Lower leg skin (tissue), 4 donors: ENCODE measurements around the gene CACNA1G. TPM values are rescaled to one million over a fixed set of nuclear protein-coding genes. Genes with fewer than 3 reads are reported as not detected.

Experiments used
- DNase-seq, 2 donors: peaks; one replicate each; pipeline ENCODE4 v3.0.0-alpha.2; 2019; ENCODE audit warnings: low spot score in 2 of 2
- H3K4me3 ChIP-seq: fragments of 200-600 bp; sonication (generic); 2 replicates; pipeline ENCODE4 v1.5.1; 2017; ENCODE audit warnings: mild to moderate bottlenecking, low read depth; ENCODE audit not compliant: poor library complexity, severe bottlenecking
- CTCF ChIP-seq, 3 donors: fragments of 450-650 bp; IDR thresholded peaks; one replicate each; pipeline ENCODE4 v1.5.1; 2016; ENCODE audit warnings: antibody characterized with exemption in 3 of 3, mild to moderate bottlenecking in 3 of 3, moderate library complexity in 2 of 3
- POLR2A ChIP-seq, 2 donors: fragments of 450-650 bp; IDR thresholded peaks; one replicate each; pipeline ENCODE4 v1.6.1; 2016 to 2017; ENCODE audit warnings: antibody characterized with exemption in 2 of 2, mild to moderate bottlenecking in 1 of 2, moderate library complexity in 1 of 2
- WGBS, 2 donors: methylation state at CpG; one replicate each; pipeline ENCODE4 v1.1.5; 2018; 5-methylcytosine and 5-hydroxymethylcytosine counted together
- intact Hi-C: fragments of 100-400 bp; cut with DNase I; formaldehyde crosslinking; loops from one replicate; pipeline ENCODE4 v1.15.0; 2023; ENCODE audit warnings: low total_unique reads
- total RNA-seq, 4 donors: library from RNA; depleted of rRNA; stranded (reverse); fragments of >200 nt; gene quantifications; one replicate each; pipeline ENCODE4 v1.1.0, GENCODE V29; 2016

The CACNA1G gene
- total RNA-seq, 4 donors from 2014 or later, result 1.3 to 3.1 (median 1.8) TPM

GRCh38 chr17:50613007-50613992 lies 52.8 kb downstream of the CACNA1G start:
- WGBS, 2 donors, result 66 to 68% methylated on average over 24 to 25 of the region's 26 CpGs
- H3K4me3 ChIP-seq, result no peak overlapping the region
- intact Hi-C loops, result no loop called here

GRCh38 chr17:50614471-50615051 lies 54.0 kb downstream of the CACNA1G start:
- H3K4me3 ChIP-seq, result no peak overlapping the region
- 63 to 71% methylated on average over 11 of the region's 11 CpGs for WGBS, 2 donors
- no peak for DNase-seq
- intact Hi-C loops, result no loop called here
- TF ChIP-seq POLR2A (IDR thresholded peaks at IDR 0.05) (no peak), CTCF (IDR thresholded peaks at IDR 0.05) (no peak)

More at GRCh38 chr17:50613007-50613992, 52.8 kb downstream of the CACNA1G start:
- no peak for DNase-seq
- no peak for TF ChIP-seq CTCF (IDR thresholded peaks at IDR 0.05)
- no peak for TF ChIP-seq POLR2A (IDR thresholded peaks at IDR 0.05)

DNA sequence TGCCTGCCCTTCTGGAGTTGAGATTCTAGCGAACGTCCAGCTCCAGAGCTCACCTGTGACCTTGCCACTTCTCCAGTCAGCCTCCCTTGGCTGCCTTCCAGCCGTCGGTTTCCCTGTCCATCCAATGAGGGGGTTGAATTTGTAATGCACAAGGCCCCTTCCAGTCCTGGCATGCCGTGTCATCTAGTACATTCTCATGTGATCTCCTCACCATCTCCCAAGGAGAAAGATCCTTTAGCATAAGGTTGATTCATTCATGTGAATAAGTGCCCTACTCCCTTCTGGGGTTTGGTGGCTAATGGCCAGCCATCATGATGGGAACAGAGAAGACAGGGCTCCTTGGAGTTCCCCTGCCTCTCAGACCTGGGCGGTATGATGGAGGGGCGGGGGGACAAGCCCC lies 55.3 kb downstream of the CACNA1G start:
- no peak for DNase-seq
- intact Hi-C loops, result no loop called here
- WGBS, 2 donors, result 78 to 80% methylated on average over 7 of the region's 7 CpGs
- no peak overlapping the region for H3K4me3 ChIP-seq
- TF ChIP-seq POLR2A (IDR thresholded peaks at IDR 0.05) (no peak), CTCF (IDR thresholded peaks at IDR 0.05) (no peak)

DNA sequence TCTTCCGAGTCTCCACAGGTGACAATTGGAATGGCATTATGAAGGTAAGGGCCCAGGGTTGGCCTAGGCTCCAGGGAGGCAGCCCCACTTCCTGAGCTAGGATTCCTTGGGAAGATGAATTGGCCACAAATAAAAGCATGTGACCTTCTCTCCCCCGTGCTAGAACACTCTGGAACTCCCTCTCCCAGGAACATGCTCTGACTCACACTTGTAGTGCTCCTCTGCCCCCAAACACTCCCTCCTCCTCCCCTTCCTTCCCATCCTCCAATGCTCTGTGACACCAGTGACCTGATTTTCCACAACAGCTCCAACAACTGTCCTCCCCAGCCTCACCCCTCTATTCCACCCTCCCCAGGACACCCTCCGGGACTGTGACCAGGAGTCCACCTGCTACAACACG lies 57.8 kb downstream of the CACNA1G start:
- no peak for DNase-seq
- H3K4me3 ChIP-seq, result no peak overlapping the region
- no peak for TF ChIP-seq POLR2A (IDR thresholded peaks at IDR 0.05)
- no peak for TF ChIP-seq CTCF (IDR thresholded peaks at IDR 0.05)
- intact Hi-C loops, result no loop called here
- WGBS, 2 donors, result 78 to 79% methylated on average over 4 of the region's 4 CpGs

DNA sequence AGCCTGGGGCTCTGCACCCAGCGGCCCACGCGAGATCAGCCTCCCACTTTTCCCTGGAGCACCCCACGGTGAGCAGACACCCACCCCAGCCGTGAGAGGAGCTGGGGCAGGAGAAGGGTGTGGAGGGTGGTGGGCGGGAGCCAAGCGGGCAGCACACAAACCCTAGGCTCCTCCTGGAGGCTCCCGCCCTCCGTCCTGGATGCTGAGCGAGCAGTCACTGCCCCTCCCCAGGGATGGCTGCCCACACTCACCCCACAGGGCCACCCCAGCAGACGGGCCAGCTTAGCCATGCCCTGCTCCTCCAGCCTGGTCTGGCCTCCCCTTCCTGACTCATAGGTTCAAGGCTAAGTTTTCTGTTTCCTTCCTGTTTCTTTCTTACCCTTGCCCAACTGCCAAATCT lies 58.4 kb downstream of the CACNA1G start:
- TF ChIP-seq CTCF (IDR thresholded peaks at IDR 0.05) (no peak), POLR2A (IDR thresholded peaks at IDR 0.05) (no peak)
- H3K4me3 ChIP-seq, result no peak overlapping the region
- WGBS, 2 donors, result 78 to 83% methylated on average over 8 to 11 of the region's 11 CpGs
- no peak for DNase-seq
- intact Hi-C loops, result no loop called here
